ENCODE data around the gene STARD7.
A peak's percentile ranks its signal among the peaks of the same experiment; 100 is the strongest.

The STARD7 gene

DNA sequence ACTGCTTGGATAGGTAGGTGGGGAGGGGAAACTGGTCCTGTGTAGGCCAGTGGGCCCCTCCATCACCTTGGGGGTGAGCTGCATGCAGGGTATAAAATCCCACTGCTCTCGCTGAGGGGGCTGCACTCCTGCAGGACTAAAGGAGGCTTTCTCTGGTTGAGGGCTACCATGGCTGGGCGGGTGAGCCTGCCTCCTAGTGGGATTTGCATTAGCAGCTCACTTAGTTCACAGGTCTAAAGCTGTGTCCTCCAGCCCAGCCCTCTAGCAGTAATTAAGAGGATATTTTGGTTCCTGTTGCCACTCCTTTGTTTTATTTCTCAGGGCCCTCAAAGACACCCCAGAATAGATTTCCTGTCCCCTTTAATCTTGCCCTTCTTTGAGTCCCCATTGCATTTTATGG is 32.6 kb upstream of the STARD7 start:
- Histone ChIP-seq H3K27me3 (no peaks in the 10 kb centered on the region), H3K36me3 (peaks cover 0 to 24% (median 8%) of the 10 kb centered on the region in 11 experiments; a peak in 13 of 22 replicates), H4K20me1 (no peaks in the 10 kb centered on the region), H3K4me1 (peaks cover 47 to 72% (median 53%) of the 10 kb centered on the region in 10 experiments), H3K9ac (peak overlapping the region in 10 of 11 experiments; percentile 72 to 85 (median 82); a peak in 19 of 22 replicates), H3K4me3 (peak overlapping the region in 4 of 10 experiments; percentile 24 to 51 (median 36); a peak in 2 of 20 replicates), H3K9me3 (replicated peaks in 1 of 11) (no peaks in the 10 kb centered on the region), H3K27ac (peak overlapping the region; percentile 89 to 97 (median 94)), H3K4me2 (peak overlapping the region; percentile 81 to 97 (median 88))
- TF ChIP-seq Cebpa-rat (IDR thresholded peaks at IDR 0.05) = no peak

DNA sequence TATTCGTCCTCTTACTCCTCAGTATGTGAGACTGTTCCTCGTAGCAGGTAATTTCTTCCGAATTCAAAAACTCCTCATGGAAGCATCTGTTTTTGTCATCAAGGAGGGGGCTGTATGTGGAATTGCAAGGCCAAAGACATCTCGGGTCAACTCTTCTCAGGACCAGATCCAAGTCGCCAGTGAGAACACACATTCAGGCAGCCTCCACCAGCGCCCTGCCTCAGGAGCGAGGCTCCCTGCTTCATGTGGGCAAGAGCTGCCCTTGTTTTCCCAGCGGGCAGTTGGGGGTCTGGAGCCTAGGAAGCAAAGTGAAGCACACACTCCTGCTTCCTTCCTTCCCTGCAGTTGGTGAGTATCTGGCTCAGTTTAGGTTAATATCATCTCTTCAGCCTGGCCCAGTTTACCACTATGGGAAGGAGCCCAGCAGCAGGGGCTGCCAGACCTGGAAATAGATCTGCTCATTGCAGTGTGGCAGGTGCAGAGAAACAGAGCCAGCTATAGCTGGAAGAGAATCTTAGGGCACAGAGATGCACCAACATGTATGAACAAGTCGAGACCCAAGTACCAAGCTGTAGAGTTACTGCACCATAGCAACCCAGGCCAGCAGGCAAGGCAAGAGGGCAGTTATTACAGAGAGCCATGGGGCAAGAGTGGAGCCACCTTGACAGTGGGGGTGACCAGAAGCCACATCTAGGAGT is 31.9 kb upstream of the STARD7 start:
- Histone ChIP-seq H3K27ac (peak overlapping the region; percentile 89 to 97 (median 94); a peak in 20 of 22 replicates), H3K36me3 (peaks cover 0 to 24% (median 9%) of the 10 kb centered on the region in 11 experiments; a peak in 13 of 22 replicates), H3K4me2 (peak overlapping the region; percentile 81 to 97 (median 88); a peak in 20 of 22 replicates), H3K4me1 (peaks cover 43 to 65% (median 49%) of the 10 kb centered on the region in 10 experiments), H3K9me3 (replicated peaks in 1 of 11) (no peaks in the 10 kb centered on the region), H3K4me3 (no peak overlapping the region), H3K9ac (peak overlapping the region in 3 of 11 experiments; percentile 72 to 83 (median 79); a peak in 3 of 22 replicates), H3K27me3 (no peaks in the 10 kb centered on the region), H4K20me1 (no peaks in the 10 kb centered on the region)
- TF ChIP-seq Cebpa-rat (IDR thresholded peaks at IDR 0.05) = no peak

DNA sequence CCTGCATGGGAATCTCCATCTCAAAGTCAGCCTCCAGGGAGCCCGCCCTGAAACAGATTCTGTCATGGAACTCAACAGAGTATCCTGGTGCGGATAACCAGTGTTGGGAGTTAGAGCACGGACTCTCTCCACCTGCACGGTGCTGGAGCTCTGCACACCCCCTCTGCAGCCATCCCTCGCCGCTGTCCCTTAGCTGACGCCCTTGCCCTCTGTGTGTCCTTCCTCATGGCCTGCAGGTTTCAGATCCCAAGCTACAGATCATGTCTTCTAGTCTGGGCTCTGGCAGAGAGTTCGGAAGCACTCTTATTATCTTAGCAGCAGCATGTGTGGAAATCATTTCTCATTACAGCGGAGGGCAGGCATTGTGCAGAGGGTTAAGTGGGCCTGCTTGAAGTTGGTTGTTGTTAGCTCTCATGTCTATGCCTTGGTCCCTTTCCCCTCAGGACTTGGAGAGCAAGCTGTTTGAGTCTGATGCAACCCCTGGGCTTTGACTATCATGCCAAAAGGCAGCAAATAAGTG is 31.2 kb upstream of the STARD7 start:
- H3K36me3 ChIP-seq = peaks cover 0 to 24% (median 9%) of the 10 kb centered on the region in 11 experiments; a peak in 13 of 22 replicates
- peaks cover 42 to 65% (median 48%) of the 10 kb centered on the region in 10 experiments for H3K4me1 ChIP-seq
- no peaks in the 10 kb centered on the region for H3K9me3 ChIP-seq (replicated peaks in 1 of 11)
- H3K9ac ChIP-seq = 0 out of 22 replicates have a peak overlapping the region, but pooled peaks of 1 of the 11 experiments have one; percentile 1
- no peak for TF ChIP-seq Cebpa-rat (IDR thresholded peaks at IDR 0.05)
- no peak overlapping the region for H3K4me3 ChIP-seq
- H3K27ac ChIP-seq = peak overlapping the region in 2 of 11 experiments; percentile 89 to 94; a peak in 5 of 22 replicates
- H3K27me3 ChIP-seq = no peaks in the 10 kb centered on the region
- peak overlapping the region in 4 of 11 experiments; percentile 81 to 93 (median 88); a peak in 4 of 22 replicates for H3K4me2 ChIP-seq
- H4K20me1 ChIP-seq = no peaks in the 10 kb centered on the region

DNA sequence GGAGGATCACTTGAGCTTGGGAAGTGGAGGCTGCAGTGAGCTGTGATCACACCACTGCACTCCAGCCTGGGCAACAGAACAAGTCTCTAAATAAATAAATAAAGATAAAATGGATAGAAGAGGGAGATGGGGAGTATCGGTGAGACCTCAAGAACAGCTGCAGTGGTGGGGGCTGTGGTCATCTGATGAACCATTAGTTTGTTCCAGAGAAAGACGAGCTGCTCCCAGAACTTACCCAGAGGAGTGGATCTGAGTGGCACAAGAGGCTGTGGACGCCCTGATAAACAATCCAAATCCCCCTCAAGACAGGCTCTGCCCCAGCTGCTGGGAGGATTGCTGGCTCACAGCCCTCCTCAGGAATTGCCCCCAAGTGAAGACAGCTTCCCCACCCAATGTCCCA is 30.5 kb upstream of the STARD7 start:
- H3K4me3 ChIP-seq = no peak overlapping the region

DNA sequence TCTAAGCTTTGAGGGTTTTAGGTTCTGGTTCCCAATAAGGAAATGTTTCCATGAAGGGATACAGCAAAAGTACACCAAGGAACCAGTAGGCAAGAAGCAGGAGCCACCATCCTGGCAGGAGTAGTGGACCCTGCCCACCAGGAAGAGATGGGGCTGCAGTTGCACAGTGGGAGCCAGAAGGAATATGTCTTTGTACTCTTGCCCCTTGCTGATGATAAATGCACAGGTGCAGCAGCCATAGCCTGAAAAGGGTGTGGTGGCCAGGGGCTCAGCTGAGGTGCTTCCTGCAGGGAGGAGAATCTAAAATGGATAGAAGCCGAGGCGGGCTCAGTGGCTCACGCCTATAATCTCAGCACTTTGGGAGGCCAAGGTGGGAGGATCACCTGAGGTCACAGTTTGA is 29.6 kb upstream of the STARD7 start:
- no peak overlapping the region for H3K9ac ChIP-seq
- H4K20me1 ChIP-seq = no peaks in the 10 kb centered on the region
- no peak overlapping the region for H3K27ac ChIP-seq
- H3K36me3 ChIP-seq = peaks cover 0 to 24% (median 9%) of the 10 kb centered on the region in 11 experiments; a peak in 13 of 22 replicates
- no peaks in the 10 kb centered on the region for H3K27me3 ChIP-seq
- TF ChIP-seq Cebpa-rat (IDR thresholded peaks at IDR 0.05) = no peak
- H3K4me2 ChIP-seq = no peak overlapping the region
- H3K4me1 ChIP-seq = peaks cover 53 to 65% (median 56%) of the 10 kb centered on the region in 10 experiments
- H3K9me3 ChIP-seq (replicated peaks in 1 of 11) = no peaks in the 10 kb centered on the region
- H3K4me3 ChIP-seq = no peak overlapping the region

More for the DNA sequence above, 30.5 kb upstream of the STARD7 start:
- H3K4me2 ChIP-seq = no peak overlapping the region; a peak in 1 of 22 replicates
- peaks cover 45 to 65% (median 52%) of the 10 kb centered on the region in 10 experiments for H3K4me1 ChIP-seq
- H3K9ac ChIP-seq = 0 out of 22 replicates have a peak overlapping the region, but pooled peaks of 1 of the 11 experiments have one; percentile 1
- H3K9me3 ChIP-seq (replicated peaks in 1 of 11) = no peaks in the 10 kb centered on the region
- H3K36me3 ChIP-seq = peaks cover 0 to 24% (median 9%) of the 10 kb centered on the region in 11 experiments; a peak in 13 of 22 replicates
- TF ChIP-seq Cebpa-rat (IDR thresholded peaks at IDR 0.05) = no peak
- H4K20me1 ChIP-seq = no peaks in the 10 kb centered on the region
- H3K27me3 ChIP-seq = no peaks in the 10 kb centered on the region
- peak overlapping the region in 1 of 11 experiments; percentile 22; a peak in 3 of 22 replicates for H3K27ac ChIP-seq

DNA sequence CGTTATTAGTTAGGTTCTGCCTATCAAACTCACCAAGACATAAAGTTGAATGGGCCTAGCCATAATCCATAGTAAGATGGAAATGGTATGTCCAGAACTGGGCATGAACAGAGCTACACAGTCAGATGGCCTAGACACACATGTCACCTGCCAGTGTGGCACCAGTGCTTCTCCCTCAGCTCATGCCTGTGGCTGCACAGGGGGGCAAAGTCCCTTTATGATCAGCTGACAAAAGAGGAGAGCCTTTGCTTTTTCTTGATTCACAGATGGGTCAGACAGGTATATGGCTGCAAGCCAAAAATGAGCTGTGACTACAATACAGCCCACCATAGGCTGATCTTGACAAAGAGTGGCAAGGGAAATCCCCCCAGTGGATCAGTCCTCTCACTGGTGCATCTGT is 28.3 kb upstream of the STARD7 start:
- no peak overlapping the region for H3K4me2 ChIP-seq
- H3K27ac ChIP-seq = no peak overlapping the region
- peaks cover 40 to 55% (median 43%) of the 10 kb centered on the region in 10 experiments for H3K4me1 ChIP-seq
- no peak overlapping the region for H3K9ac ChIP-seq
- no peaks in the 10 kb centered on the region for H3K27me3 ChIP-seq
- no peaks in the 10 kb centered on the region for H4K20me1 ChIP-seq
- H3K4me3 ChIP-seq = no peak overlapping the region
- no peaks in the 10 kb centered on the region for H3K9me3 ChIP-seq (replicated peaks in 1 of 11)
- peaks cover 0 to 24% (median 9%) of the 10 kb centered on the region in 11 experiments; a peak in 13 of 22 replicates for H3K36me3 ChIP-seq
- TF ChIP-seq Cebpa-rat (IDR thresholded peaks at IDR 0.05) = no peak

DNA sequence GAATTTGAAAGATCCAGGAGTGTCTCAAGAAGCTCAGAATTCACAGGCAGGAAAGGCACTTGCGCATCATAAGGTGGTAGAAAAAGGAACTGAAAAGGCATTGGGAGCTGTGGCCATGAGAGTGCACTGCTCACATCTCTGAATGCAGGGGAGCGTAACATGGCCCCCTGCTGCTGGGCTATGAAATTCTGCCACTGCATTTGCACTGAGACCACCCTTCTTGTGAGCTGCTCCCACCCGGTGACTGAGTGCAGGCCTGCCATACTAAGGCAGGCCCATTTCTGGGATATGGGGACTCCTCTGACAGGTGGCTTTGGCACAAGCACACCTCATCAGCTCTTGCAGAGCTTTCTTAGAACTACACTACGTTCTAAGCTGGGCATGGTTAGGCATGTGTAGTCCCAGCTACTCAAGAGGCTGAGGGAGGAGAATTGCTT is 25.3 kb upstream of the STARD7 start:
- Histone ChIP-seq H3K4me3 (no peak overlapping the region), H3K4me1 (peaks cover 21 to 28% (median 25%) of the 10 kb centered on the region in 10 experiments), H4K20me1 (no peaks in the 10 kb centered on the region), H3K36me3 (peaks cover 0 to 24% (median 9%) of the 10 kb centered on the region in 11 experiments; a peak in 9 of 22 replicates), H3K27me3 (no peaks in the 10 kb centered on the region), H3K9me3 (replicated peaks in 1 of 11) (no peaks in the 10 kb centered on the region), H3K27ac (peak overlapping the region in 2 of 11 experiments; percentile 3 to 7; a peak in 3 of 22 replicates), H3K9ac (no peak overlapping the region), H3K4me2 (peak overlapping the region; percentile 36 to 67 (median 59))
- no peak for TF ChIP-seq Cebpa-rat (IDR thresholded peaks at IDR 0.05)

DNA sequence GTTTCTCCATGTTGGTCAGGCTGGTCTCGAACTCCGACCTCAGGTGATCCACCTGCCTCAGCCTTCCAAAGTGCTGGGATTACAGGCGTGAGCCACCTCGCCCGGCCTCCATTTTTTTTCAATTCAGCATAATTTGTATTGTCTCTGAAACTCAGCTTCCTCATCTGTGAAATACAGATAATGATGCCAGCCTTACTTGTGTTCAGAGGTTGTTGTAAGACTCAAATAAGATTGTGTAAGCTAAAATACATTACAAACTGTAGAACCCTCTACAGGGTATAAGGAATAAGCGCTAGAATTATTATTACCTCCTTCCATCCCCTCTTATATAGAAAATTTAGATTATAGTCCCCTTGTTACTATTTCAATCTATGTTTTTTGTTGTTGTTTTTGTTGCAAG is 24.8 kb upstream of the STARD7 start:
- H3K4me1 ChIP-seq = peaks cover 20 to 28% (median 25%) of the 10 kb centered on the region in 10 experiments
- no peaks in the 10 kb centered on the region for H4K20me1 ChIP-seq
- H3K9ac ChIP-seq = no peak overlapping the region
- H3K4me3 ChIP-seq = no peak overlapping the region
- H3K27me3 ChIP-seq = no peaks in the 10 kb centered on the region
- peak overlapping the region; percentile 36 to 67 (median 59); a peak in 18 of 22 replicates for H3K4me2 ChIP-seq
- H3K9me3 ChIP-seq (replicated peaks in 1 of 11) = no peaks in the 10 kb centered on the region
- H3K36me3 ChIP-seq = peaks cover 0 to 24% (median 9%) of the 10 kb centered on the region in 11 experiments; a peak in 9 of 22 replicates
- TF ChIP-seq Cebpa-rat (IDR thresholded peaks at IDR 0.05) = no peak
- H3K27ac ChIP-seq = 0 out of 22 replicates have a peak overlapping the region, but pooled peaks of 1 of the 11 experiments have one; percentile 7

DNA sequence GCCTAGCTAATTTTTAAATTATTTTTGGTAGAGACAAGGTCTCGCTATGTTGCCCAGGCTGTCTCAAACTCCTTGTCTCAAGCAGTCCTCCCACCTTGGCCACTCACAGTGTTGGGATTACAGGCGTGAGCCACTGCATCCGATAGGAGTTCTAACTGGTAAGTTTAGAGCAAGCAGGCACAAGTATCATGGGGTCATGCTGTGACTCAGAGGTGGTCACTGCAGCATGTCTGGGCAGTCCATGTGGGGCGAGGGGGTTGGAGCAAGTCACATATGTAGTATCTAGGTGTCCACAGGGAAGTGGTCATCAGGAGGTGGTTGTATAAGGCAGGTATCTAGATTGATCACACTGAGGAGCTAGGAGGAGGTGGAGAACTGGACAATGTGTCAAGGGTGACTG is 22.7 kb upstream of the STARD7 start:
- Histone ChIP-seq H3K27me3 (no peaks in the 10 kb centered on the region), H3K9ac (no peak overlapping the region), H3K4me1 (peaks cover 23 to 30% (median 25%) of the 10 kb centered on the region in 10 experiments), H3K4me2 (no peak overlapping the region), H3K9me3 (replicated peaks in 1 of 11) (no peaks in the 10 kb centered on the region), H4K20me1 (no peaks in the 10 kb centered on the region), H3K4me3 (no peak overlapping the region), H3K27ac (no peak overlapping the region), H3K36me3 (peaks cover 0 to 14% (median 0%) of the 10 kb centered on the region in 11 experiments; a peak in 1 of 22 replicates)
- TF ChIP-seq Cebpa-rat (IDR thresholded peaks at IDR 0.05) = no peak
